ENCODE data around the gene DAB1. TPM values are rescaled to one million over a fixed set of nuclear protein-coding genes. Genes with fewer than 3 reads are reported as not detected.

The DAB1 gene
- total and polyA plus RNA-seq, 5 donors from 2014 or later: 0.87 to 5.1 (median 4.0) TPM

GRCh38 chr1:57376041-57376440, 47.8 kb downstream of the DAB1 start:
- H3K4me1 Mint-ChIP-seq: no peaks in the 10 kb centered on the region
- peaks cover 4% of the 10 kb centered on the region for H3K27me3 Mint-ChIP-seq
- H3K9me3 Mint-ChIP-seq: peaks cover 0 to 3% (median 0%) of the 10 kb centered on the region in 7 donors
- no peak overlapping the region for H3K4me3 Mint-ChIP-seq
- no peak for DNase-seq
- Histone ChIP-seq H3K27ac (ENCODE audit: insufficient read depth, low read length, poor library complexity, severe bottlenecking) (no peak overlapping the region), H3K36me3 (ENCODE audit: control insufficient read depth, insufficient read depth, low read length) (no peaks in the 10 kb centered on the region), H3K27me3 (ENCODE audit: control insufficient read depth, insufficient read depth, low read length) (no peaks in the 10 kb centered on the region), H3K4me1 (ENCODE audit: control insufficient read depth, insufficient read depth, low read length, poor library complexity, severe bottlenecking) (no peaks in the 10 kb centered on the region), H3K9me3 (ENCODE audit: control insufficient read depth in 2 of 2, low read length in 2 of 2) (no peaks in the 10 kb centered on the region), H3K4me3 (ENCODE audit: low read depth, low read length) (no peak overlapping the region)
- H3K36me3 Mint-ChIP-seq: no peaks in the 10 kb centered on the region
- no peak for ATAC-seq (ENCODE audit: low read depth in 2 of 2)
- H3K27ac Mint-ChIP-seq: no peak overlapping the region

GRCh38 chr1:57369889-57370288, 54.0 kb downstream of the DAB1 start:
- Histone ChIP-seq H3K4me1 (ENCODE audit: control insufficient read depth, insufficient read depth, low read length, poor library complexity, severe bottlenecking) (no peaks in the 10 kb centered on the region), H3K27ac (ENCODE audit: insufficient read depth, low read length, poor library complexity, severe bottlenecking) (no peak overlapping the region), H3K4me3 (ENCODE audit: low read depth, low read length) (no peak overlapping the region), H3K36me3 (ENCODE audit: control insufficient read depth, insufficient read depth, low read length) (no peaks in the 10 kb centered on the region), H3K27me3 (ENCODE audit: control insufficient read depth, insufficient read depth, low read length) (no peaks in the 10 kb centered on the region), H3K9me3 (ENCODE audit: control insufficient read depth in 2 of 2, low read length in 2 of 2) (no peaks in the 10 kb centered on the region)
- H3K36me3 Mint-ChIP-seq: no peaks in the 10 kb centered on the region
- no peaks in the 10 kb centered on the region for H3K4me1 Mint-ChIP-seq
- ATAC-seq (ENCODE audit: low read depth in 2 of 2) (no peak), DNase-seq (no peak)
- peaks cover 2% of the 10 kb centered on the region for H3K27me3 Mint-ChIP-seq
- H3K27ac Mint-ChIP-seq: no peak overlapping the region
- no peak overlapping the region for H3K4me3 Mint-ChIP-seq
- H3K9me3 Mint-ChIP-seq: peaks cover 0 to 6% (median 0%) of the 10 kb centered on the region in 7 donors

- no peak for DNase-seq
- no peaks in the 10 kb centered on the region for H3K36me3 ChIP-seq (ENCODE audit: control insufficient read depth, insufficient read depth, low read length)
- Mint-ChIP-seq H3K4me3 (no peak overlapping the region), H3K9me3 (peaks cover 0 to 6% (median 0%) of the 10 kb centered on the region in 7 donors), H3K36me3 (no peaks in the 10 kb centered on the region), H3K4me1 (no peaks in the 10 kb centered on the region), H3K27me3 (no peaks in the 10 kb centered on the region), H3K27ac (no peak overlapping the region)
- H3K4me3 ChIP-seq (ENCODE audit: low read depth, low read length): no peak overlapping the region
- H3K4me1 ChIP-seq (ENCODE audit: control insufficient read depth, insufficient read depth, low read length, poor library complexity, severe bottlenecking): no peaks in the 10 kb centered on the region
- H3K27ac ChIP-seq (ENCODE audit: insufficient read depth, low read length, poor library complexity, severe bottlenecking): no peak overlapping the region
- H3K9me3 ChIP-seq (ENCODE audit: control insufficient read depth in 2 of 2, low read length in 2 of 2): no peaks in the 10 kb centered on the region
- H3K27me3 ChIP-seq (ENCODE audit: control insufficient read depth, insufficient read depth, low read length): no peaks in the 10 kb centered on the region
- ATAC-seq (ENCODE audit: low read depth in 2 of 2): no peak
These were observed 55.9 kb downstream of the DAB1 start for GRCh38 chr1:57367945-57368344.

- Histone ChIP-seq H3K27ac (ENCODE audit: insufficient read depth, low read length, poor library complexity, severe bottlenecking) (no peak overlapping the region), H3K36me3 (ENCODE audit: control insufficient read depth, insufficient read depth, low read length) (no peaks in the 10 kb centered on the region), H3K27me3 (ENCODE audit: control insufficient read depth, insufficient read depth, low read length) (peaks cover 2% of the 10 kb centered on the region), H3K4me3 (ENCODE audit: low read depth, low read length) (no peak overlapping the region), H3K9me3 (ENCODE audit: control insufficient read depth in 2 of 2, low read length in 2 of 2) (no peaks in the 10 kb centered on the region), H3K4me1 (ENCODE audit: control insufficient read depth, insufficient read depth, low read length, poor library complexity, severe bottlenecking) (no peaks in the 10 kb centered on the region)
- Mint-ChIP-seq H3K9me3 (peaks cover 0 to 3% (median 2%) of the 10 kb centered on the region in 7 donors), H3K4me3 (no peak overlapping the region), H3K4me1 (no peaks in the 10 kb centered on the region), H3K36me3 (no peaks in the 10 kb centered on the region), H3K27me3 (no peaks in the 10 kb centered on the region), H3K27ac (no peak overlapping the region)
- ATAC-seq (ENCODE audit: low read depth in 2 of 2): no peak
- DNase-seq: no peak
These were observed 60.2 kb downstream of the DAB1 start for GRCh38 chr1:57363643-57364042.

GRCh38 chr1:57363165-57363564, 60.7 kb downstream of the DAB1 start:
- ATAC-seq (ENCODE audit: low read depth in 2 of 2) (no peak), DNase-seq (no peak)
- no peaks in the 10 kb centered on the region for H3K36me3 Mint-ChIP-seq
- Histone ChIP-seq H3K36me3 (ENCODE audit: control insufficient read depth, insufficient read depth, low read length) (no peaks in the 10 kb centered on the region), H3K27ac (ENCODE audit: insufficient read depth, low read length, poor library complexity, severe bottlenecking) (no peak overlapping the region), H3K4me1 (ENCODE audit: control insufficient read depth, insufficient read depth, low read length, poor library complexity, severe bottlenecking) (no peaks in the 10 kb centered on the region), H3K4me3 (ENCODE audit: low read depth, low read length) (no peak overlapping the region), H3K9me3 (ENCODE audit: control insufficient read depth in 2 of 2, low read length in 2 of 2) (no peaks in the 10 kb centered on the region), H3K27me3 (ENCODE audit: control insufficient read depth, insufficient read depth, low read length) (peaks cover 2% of the 10 kb centered on the region)
- peaks cover 0 to 3% (median 0%) of the 10 kb centered on the region in 7 donors for H3K9me3 Mint-ChIP-seq
- H3K4me1 Mint-ChIP-seq: no peaks in the 10 kb centered on the region
- H3K4me3 Mint-ChIP-seq: no peak overlapping the region
- no peaks in the 10 kb centered on the region for H3K27me3 Mint-ChIP-seq
- no peak overlapping the region for H3K27ac Mint-ChIP-seq

GRCh38 chr1:57362480-57362879, 61.4 kb downstream of the DAB1 start:
- no peak overlapping the region for H3K4me3 ChIP-seq (ENCODE audit: low read depth, low read length)
- H3K27me3 ChIP-seq (ENCODE audit: control insufficient read depth, insufficient read depth, low read length): peaks cover 2% of the 10 kb centered on the region
- peaks cover 0 to 3% (median 1%) of the 10 kb centered on the region in 7 donors for H3K9me3 Mint-ChIP-seq
- H3K36me3 Mint-ChIP-seq: no peaks in the 10 kb centered on the region
- no peaks in the 10 kb centered on the region for H3K4me1 Mint-ChIP-seq
- no peak overlapping the region for H3K4me3 Mint-ChIP-seq
- H3K4me1 ChIP-seq (ENCODE audit: control insufficient read depth, insufficient read depth, low read length, poor library complexity, severe bottlenecking): no peaks in the 10 kb centered on the region
- H3K27ac ChIP-seq (ENCODE audit: insufficient read depth, low read length, poor library complexity, severe bottlenecking): no peak overlapping the region
- ATAC-seq (ENCODE audit: low read depth in 2 of 2) (no peak), DNase-seq (no peak)
- H3K27me3 Mint-ChIP-seq: no peaks in the 10 kb centered on the region
- H3K9me3 ChIP-seq (ENCODE audit: control insufficient read depth in 2 of 2, low read length in 2 of 2): no peaks in the 10 kb centered on the region
- H3K27ac Mint-ChIP-seq: no peak overlapping the region
- no peaks in the 10 kb centered on the region for H3K36me3 ChIP-seq (ENCODE audit: control insufficient read depth, insufficient read depth, low read length)

- Mint-ChIP-seq H3K4me1 (no peaks in the 10 kb centered on the region), H3K27me3 (peaks cover 4% of the 10 kb centered on the region), H3K27ac (no peak overlapping the region), H3K36me3 (no peaks in the 10 kb centered on the region), H3K9me3 (peaks cover 0 to 4% (median 2%) of the 10 kb centered on the region in 7 donors), H3K4me3 (no peak overlapping the region)
- ATAC-seq (ENCODE audit: low read depth in 2 of 2) (no peak), DNase-seq (no peak)
- no peak overlapping the region for H3K27ac ChIP-seq (ENCODE audit: insufficient read depth, low read length, poor library complexity, severe bottlenecking)
- no peaks in the 10 kb centered on the region for H3K4me1 ChIP-seq (ENCODE audit: control insufficient read depth, insufficient read depth, low read length, poor library complexity, severe bottlenecking)
- H3K36me3 ChIP-seq (ENCODE audit: control insufficient read depth, insufficient read depth, low read length): no peaks in the 10 kb centered on the region
- H3K9me3 ChIP-seq (ENCODE audit: control insufficient read depth in 2 of 2, low read length in 2 of 2): no peaks in the 10 kb centered on the region
- no peak overlapping the region for H3K4me3 ChIP-seq (ENCODE audit: low read depth, low read length)
- peaks cover 2% of the 10 kb centered on the region for H3K27me3 ChIP-seq (ENCODE audit: control insufficient read depth, insufficient read depth, low read length)
These were observed 62.3 kb downstream of the DAB1 start for GRCh38 chr1:57361516-57361915.

GRCh38 chr1:57360846-57361407, 62.9 kb downstream of the DAB1 start:
- no peaks in the 10 kb centered on the region for H3K4me1 ChIP-seq (ENCODE audit: control insufficient read depth, insufficient read depth, low read length, poor library complexity, severe bottlenecking)
- peaks cover 2% of the 10 kb centered on the region for H3K27me3 ChIP-seq (ENCODE audit: control insufficient read depth, insufficient read depth, low read length)
- H3K27me3 Mint-ChIP-seq: peaks cover 4% of the 10 kb centered on the region
- no peaks in the 10 kb centered on the region for H3K36me3 Mint-ChIP-seq
- no peaks in the 10 kb centered on the region for H3K9me3 ChIP-seq (ENCODE audit: control insufficient read depth in 2 of 2, low read length in 2 of 2)
- DNase-seq (no peak), ATAC-seq (ENCODE audit: low read depth in 2 of 2) (no peak)
- peaks cover 0 to 4% (median 2%) of the 10 kb centered on the region in 7 donors for H3K9me3 Mint-ChIP-seq
- no peak overlapping the region for H3K4me3 Mint-ChIP-seq
- H3K27ac ChIP-seq (ENCODE audit: insufficient read depth, low read length, poor library complexity, severe bottlenecking): no peak overlapping the region
- no peak overlapping the region for H3K4me3 ChIP-seq (ENCODE audit: low read depth, low read length)
- no peak overlapping the region for H3K27ac Mint-ChIP-seq
- no peaks in the 10 kb centered on the region for H3K36me3 ChIP-seq (ENCODE audit: control insufficient read depth, insufficient read depth, low read length)
- no peaks in the 10 kb centered on the region for H3K4me1 Mint-ChIP-seq

All from CD4-positive, CD25-positive, alpha-beta regulatory T cell (primary cell).